ENCODE data around the gene VEGFD.

The VEGFD gene

DNA sequence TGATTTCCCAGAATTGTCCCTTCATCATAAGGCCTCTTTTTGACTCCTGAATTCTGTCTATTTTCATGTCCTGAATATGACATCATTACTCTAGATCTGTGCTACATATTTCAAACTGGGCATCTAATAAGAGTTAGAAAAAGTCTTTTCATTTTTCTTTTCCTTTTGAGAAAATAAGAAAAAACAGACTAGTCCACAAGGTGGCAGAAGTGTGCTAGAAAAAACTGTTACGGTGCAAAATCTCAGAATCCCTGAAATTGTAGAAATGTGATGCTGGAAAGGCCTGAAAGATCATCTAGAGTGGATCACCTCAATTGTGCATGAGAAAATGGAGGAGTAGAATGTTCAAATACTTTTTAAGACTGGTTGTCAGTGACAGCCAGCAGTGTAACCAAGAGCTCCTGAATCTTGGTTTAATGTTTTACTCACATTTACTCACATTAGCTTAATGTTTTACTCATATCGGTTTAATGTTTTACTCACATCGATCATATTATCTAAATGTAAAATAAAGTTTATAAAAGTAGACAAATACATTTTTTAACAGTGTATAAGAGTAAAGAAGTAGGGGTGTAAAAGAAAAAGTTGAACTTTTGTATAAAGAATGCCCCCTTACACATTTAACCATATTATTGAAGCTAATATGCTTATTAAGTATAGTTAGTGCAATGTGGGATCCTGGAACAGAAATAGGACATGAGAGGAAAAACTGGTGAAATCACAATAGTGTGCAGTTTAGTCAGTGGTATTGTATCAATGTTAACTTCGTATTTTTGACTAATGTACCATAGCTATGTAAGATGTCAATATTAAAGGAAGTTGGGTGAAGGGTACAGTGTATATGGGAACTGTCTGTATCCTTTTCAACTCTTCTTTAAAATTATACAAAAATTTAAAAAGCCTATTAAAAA is 84.0 kb downstream of the VEGFD start:
- no peak for DNase-seq

DNA sequence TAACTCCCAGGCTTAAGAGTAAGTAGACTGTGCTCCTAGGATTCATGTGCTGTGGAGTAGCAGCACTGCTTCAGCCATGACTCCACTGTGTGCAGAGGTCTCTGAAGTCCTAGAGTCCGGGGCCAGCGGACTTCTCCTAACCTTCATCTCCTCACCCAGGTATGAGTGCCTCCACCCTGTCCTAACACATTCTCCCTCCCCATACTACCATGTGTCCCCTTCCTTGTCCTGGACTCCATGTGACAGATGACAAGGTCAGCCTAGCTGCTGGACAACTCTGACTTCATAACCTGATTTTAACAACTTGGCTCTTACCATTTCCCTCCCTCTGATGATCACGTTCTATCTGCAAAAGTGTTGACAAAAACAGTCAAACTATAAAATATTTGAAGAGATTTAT is 85.4 kb downstream of the VEGFD start:
- no peak for DNase-seq

DNA sequence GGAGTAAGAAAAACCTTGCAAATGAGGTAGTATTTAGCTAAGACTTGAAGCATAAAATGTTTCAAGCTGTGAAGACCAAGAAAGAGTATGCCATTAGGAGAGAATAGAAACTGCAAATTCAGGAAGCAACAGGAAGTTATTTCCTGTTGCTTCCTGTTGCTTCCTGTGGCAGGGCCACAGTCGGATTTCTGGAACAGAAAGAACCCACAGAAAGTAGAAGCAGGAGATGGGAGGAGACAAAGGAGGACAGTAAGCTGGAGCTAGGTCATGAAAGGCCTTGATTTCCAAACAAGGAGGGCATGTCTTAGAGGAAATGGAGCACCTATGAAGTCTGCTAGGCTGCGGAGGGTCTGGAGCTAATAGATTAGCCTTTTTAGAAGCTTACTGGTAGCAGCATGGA is 86.0 kb downstream of the VEGFD start:
- no peak for DNase-seq

All from activated T-cell treated with anti-CD3 and anti-CD28 coated beads for 4 hours (primary cell).